ENCODE results near the gene CD36. TPM values are rescaled to one million over a fixed set of nuclear protein-coding genes. Genes with fewer than 3 reads are reported as not detected.
A peak's percentile ranks its signal among the peaks of the same experiment; 100 is the strongest.

CD36 gene
- 10 to 100 TPM; 14.0 to 73.8 (median 34.7) TPM for total RNA-seq
- long read RNA-seq, partial matches to known transcripts = 0 of 1 reads
- long read RNA-seq, other reads (novel, unspliced or antisense) = 0 of 1 reads

GRCh38 chr7:80637911-80638765 lies at the start of gene CD36:
Gene CD36, plus strand, starts transcription at chr7:80638642. Its CDS starts 8,099 bp downstream, at chr7:80646741.
- Histone ChIP-seq H3K27ac (peak within 1 kb of the TSS in 1 of 3 donors; percentile 28), H3K4me3 (peak within 1 kb of the TSS in 1 of 3 donors; percentile 1), H3K27me3 (no peaks in the 10 kb centered on the region), H3K4me1 (peaks cover 0 to 26% (median 7%) of the 10 kb centered on the region in 4 donors), H3K36me3 (no peaks in the 10 kb centered on the region), H3K9me3 (no peaks in the 10 kb centered on the region)
- TF ChIP-seq, protein P1, sequence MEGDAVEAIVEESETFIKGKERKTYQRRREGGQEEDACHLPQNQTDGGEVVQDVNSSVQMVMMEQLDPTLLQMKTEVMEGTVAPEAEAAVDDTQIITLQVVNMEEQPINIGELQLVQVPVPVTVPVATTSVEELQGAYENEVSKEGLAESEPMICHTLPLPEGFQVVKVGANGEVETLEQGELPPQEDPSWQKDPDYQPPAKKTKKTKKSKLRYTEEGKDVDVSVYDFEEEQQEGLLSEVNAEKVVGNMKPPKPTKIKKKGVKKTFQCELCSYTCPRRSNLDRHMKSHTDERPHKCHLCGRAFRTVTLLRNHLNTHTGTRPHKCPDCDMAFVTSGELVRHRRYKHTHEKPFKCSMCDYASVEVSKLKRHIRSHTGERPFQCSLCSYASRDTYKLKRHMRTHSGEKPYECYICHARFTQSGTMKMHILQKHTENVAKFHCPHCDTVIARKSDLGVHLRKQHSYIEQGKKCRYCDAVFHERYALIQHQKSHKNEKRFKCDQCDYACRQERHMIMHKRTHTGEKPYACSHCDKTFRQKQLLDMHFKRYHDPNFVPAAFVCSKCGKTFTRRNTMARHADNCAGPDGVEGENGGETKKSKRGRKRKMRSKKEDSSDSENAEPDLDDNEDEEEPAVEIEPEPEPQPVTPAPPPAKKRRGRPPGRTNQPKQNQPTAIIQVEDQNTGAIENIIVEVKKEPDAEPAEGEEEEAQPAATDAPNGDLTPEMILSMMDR (IDR thresholded peaks at IDR 0.05) = no peak
- peak; percentile 61 for TF ChIP-seq POLR2A (IDR thresholded peaks at IDR 0.05)
- WGBS (ENCODE audit: insufficient coverage, low coverage, low lambda C conversion rate, missing lambda C conversion rate) = 50% methylated on average over 4 of the region's 4 CpGs
- ATAC-seq (peak; percentile 57 to 79 (median 66)), DNase-seq (no peak)
- intact Hi-C loops (cut with DNase I) = no loop called here

DNA sequence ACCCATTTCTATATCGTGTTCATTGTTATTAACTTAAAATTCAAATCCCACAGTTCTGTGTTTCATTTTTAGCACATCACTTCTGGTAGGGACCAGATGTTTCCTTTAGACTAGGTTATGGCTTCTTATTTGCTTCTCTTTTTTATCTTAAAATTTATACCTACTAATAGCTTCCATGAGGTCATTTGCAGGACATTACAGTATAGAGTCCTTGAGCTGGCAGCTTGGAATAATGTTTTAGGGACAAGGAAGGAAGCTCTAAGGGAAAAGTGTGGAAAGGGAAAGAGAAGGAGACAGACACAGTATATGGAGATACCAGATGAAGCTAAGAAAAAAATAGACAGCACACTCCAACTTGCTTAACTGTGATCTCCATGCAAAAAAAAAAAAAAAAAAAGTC lies 48.8 kb upstream of the CD36 start:
- Histone ChIP-seq H3K27ac (no peak overlapping the region), H3K9me3 (no peaks in the 10 kb centered on the region), H3K4me3 (no peak overlapping the region), H3K4me1 (peaks cover 0 to 3% (median 0%) of the 10 kb centered on the region in 4 donors), H3K27me3 (no peaks in the 10 kb centered on the region), H3K36me3 (no peaks in the 10 kb centered on the region)
- ATAC-seq (peak in 2 of 4 donors; percentile 49 to 68), DNase-seq (no peak)
- intact Hi-C loops (cut with DNase I) = no loop called here
- TF ChIP-seq, protein P1 (IDR thresholded peaks at IDR 0.05) = no peak
- no peak for TF ChIP-seq POLR2A (IDR thresholded peaks at IDR 0.05)
- WGBS (ENCODE audit: insufficient coverage, low coverage, low lambda C conversion rate, missing lambda C conversion rate) = 11% methylated on average over 1 of the region's 1 CpG

GRCh38 chr7:80591654-80592053 lies 46.8 kb upstream of the CD36 start:
- no peaks in the 10 kb centered on the region for H3K36me3 ChIP-seq
- 23% methylated on average over 1 of the region's 1 CpG for WGBS (ENCODE audit: insufficient coverage, low coverage, low lambda C conversion rate, missing lambda C conversion rate)
- TF ChIP-seq POLR2A (IDR thresholded peaks at IDR 0.05) = no peak
- TF ChIP-seq, protein P1 (IDR thresholded peaks at IDR 0.05) = no peak
- DNase-seq (no peak), ATAC-seq (no peak)
- no peak overlapping the region for H3K27ac ChIP-seq
- no peaks in the 10 kb centered on the region for H3K9me3 ChIP-seq
- no peaks in the 10 kb centered on the region for H3K27me3 ChIP-seq
- H3K4me3 ChIP-seq = no peak overlapping the region
- intact Hi-C loops (cut with DNase I) = no loop called here
- no peaks in the 10 kb centered on the region for H3K4me1 ChIP-seq

DNA sequence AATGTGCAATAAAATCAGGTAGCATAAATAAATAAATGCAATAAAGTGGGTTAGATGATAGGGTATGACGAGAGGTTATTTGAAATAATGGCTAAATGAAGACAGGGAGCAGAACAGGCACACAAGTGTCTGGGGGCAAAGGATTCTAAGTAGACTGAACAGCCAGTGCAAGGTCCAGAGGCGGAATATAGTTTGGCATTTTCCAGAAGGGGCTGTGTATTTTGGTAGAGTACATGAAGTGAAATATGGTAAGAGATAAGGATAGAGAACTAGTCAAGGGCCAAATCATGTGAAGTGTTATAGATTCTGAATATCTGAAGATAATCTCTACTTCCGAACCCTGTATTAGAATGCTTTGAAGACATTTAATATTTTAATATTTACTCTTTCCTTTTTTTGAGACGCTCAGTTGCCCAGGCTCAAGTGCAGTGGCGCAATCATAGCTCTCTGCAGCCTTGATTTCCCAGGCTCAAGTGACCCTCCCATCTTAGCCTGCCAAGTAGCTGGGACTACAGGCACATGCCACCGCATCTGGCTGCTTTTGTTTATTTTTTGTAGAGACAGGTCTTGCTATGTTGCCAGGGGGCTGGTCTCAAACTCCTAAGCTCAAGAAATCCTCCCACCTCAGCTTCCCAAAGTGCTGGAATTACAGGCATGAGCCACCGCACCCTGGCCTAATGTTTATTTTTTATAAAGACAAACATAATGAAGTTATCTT lies 44.4 kb upstream of the CD36 start:
- Histone ChIP-seq H3K27me3 (no peaks in the 10 kb centered on the region), H3K36me3 (no peaks in the 10 kb centered on the region), H3K9me3 (no peaks in the 10 kb centered on the region), H3K27ac (no peak overlapping the region), H3K4me1 (no peaks in the 10 kb centered on the region), H3K4me3 (no peak overlapping the region)
- no peak for ATAC-seq
- 72% methylated on average over 6 of the region's 7 CpGs for WGBS (ENCODE audit: insufficient coverage, low coverage, low lambda C conversion rate, missing lambda C conversion rate)
- no peak for DNase-seq
- TF ChIP-seq, protein P1 (IDR thresholded peaks at IDR 0.05) = no peak
- no peak for TF ChIP-seq POLR2A (IDR thresholded peaks at IDR 0.05)
- intact Hi-C loops (cut with DNase I) = no loop called here

All from right lobe of liver (tissue), 6 donors.